Endothelial cell of umbilical vein (primary cell): ENCODE data around the gene GIT2. TPM values are rescaled to one million over a fixed set of nuclear protein-coding genes. Genes with fewer than 3 reads are reported as not detected.

Experiments used
- BruUV-seq: library from RNA; stranded (reverse); fragments of 400-500 nt; replicated peaks from 2 replicates; lab custom pipeline; 2021; lab: Mats Ljungman, UMichigan
- CTCF ChIA-PET: fragments of 300-600, 350-600 bp; sonication (Branson Sonifier 250); formaldehyde crosslinking; loops from one replicate; lab custom pipeline; 2021; ENCODE audit warnings: antibody characterized with exemption, inconsistent platforms; lab: Charles Lee
- POLR2A ChIA-PET: fragments of 300-600, 350-600 bp; sonication (Branson Sonifier 250); formaldehyde crosslinking; loops from one replicate; lab custom pipeline; 2021; ENCODE audit warnings: antibody characterized with exemption, inconsistent platforms; lab: Charles Lee
- DNase-seq: peaks from one replicate; pipeline ENCODE4 v3.0.0-alpha.2; 2011; ENCODE audit warnings: low read depth, low spot score
- FAIRE-seq: peaks from 2 replicates; lab custom pipeline; 2011; peaks lifted over from hg19 to GRCh38; lab: Jason Lieb, UNC
- H2AFZ ChIP-seq: 2 replicates; pipeline ENCODE4 v1.6.0; 2012; ENCODE audit warnings: low read depth, low read length, control low read depth, inconsistent platforms
- H3K27ac ChIP-seq: 2 replicates; pipeline ENCODE4 v1.5.1; 2011; ENCODE audit warnings: low read depth, mild to moderate bottlenecking, control low read depth, low read length, moderate library complexity; ENCODE audit not compliant: insufficient read depth
- H3K27me3 ChIP-seq, 2 experiments: 2 replicates each; pipeline versions ENCODE4 v1.6.0 to v1.6.1; 2011; ENCODE audit warnings: low read length in 2 of 2, mixed read lengths in 1 of 2; ENCODE audit not compliant: control insufficient read depth in 2 of 2, insufficient read depth in 2 of 2
- H3K36me3 ChIP-seq, 2 experiments: 2 replicates in 1 of 2; 3 replicates in 1 of 2; pipeline ENCODE4 v1.5.1; 2011; ENCODE audit warnings: low read length in 2 of 2, mild to moderate bottlenecking in 1 of 2, moderate library complexity in 1 of 2; ENCODE audit not compliant: control insufficient read depth in 2 of 2, insufficient read depth in 2 of 2; ENCODE audit errors: extremely low read depth in 1 of 2
- H3K4me1 ChIP-seq: 3 replicates; pipeline ENCODE4 v1.5.1; 2011; ENCODE audit warnings: mild to moderate bottlenecking, low read length; ENCODE audit not compliant: control insufficient read depth, insufficient read depth; ENCODE audit errors: extremely low read depth
- H3K4me2 ChIP-seq: 2 replicates; pipeline ENCODE4 v1.6.1; 2011; ENCODE audit warnings: low read length, control low read depth, mixed read lengths; ENCODE audit not compliant: insufficient read depth
- H3K4me3 ChIP-seq, 3 experiments: fragments of 200-600 bp in 1 of 3; sonication (generic), shearing (Covaris generic) in 1 of 3; replicated peaks in 1 of 3; 2 replicates each; pipeline ENCODE4 v1.5.1; 2011 to 2016; ENCODE audit warnings: control low read depth in 3 of 3, low read length in 3 of 3, mild to moderate bottlenecking in 2 of 3, inconsistent platforms in 1 of 3, low read depth in 1 of 3, moderate library complexity in 1 of 3; ENCODE audit not compliant: insufficient read depth in 1 of 3
- H3K79me2 ChIP-seq: 2 replicates; pipeline ENCODE4 v1.6.0; 2012; ENCODE audit warnings: low read length, inconsistent platforms; ENCODE audit not compliant: control insufficient read depth, insufficient read depth
- H3K9ac ChIP-seq: replicated peaks from 2 replicates; pipeline ENCODE3; 2011; ENCODE audit warnings: low read length, control low read depth; ENCODE audit not compliant: insufficient read depth; ENCODE audit errors: extremely low read depth
- H3K9me1 ChIP-seq: replicated peaks from 3 replicates; pipeline ENCODE4 v1.6.0; 2011; ENCODE audit warnings: mild to moderate bottlenecking, low read length; ENCODE audit not compliant: control insufficient read depth, insufficient read depth; ENCODE audit errors: extremely low read depth
- H3K9me3 ChIP-seq: replicated peaks from 2 replicates; pipeline ENCODE4 v1.5.1; 2012; ENCODE audit warnings: low read length, inconsistent platforms; ENCODE audit not compliant: control insufficient read depth, insufficient read depth
- H4K20me1 ChIP-seq: replicated peaks from 2 replicates; pipeline ENCODE3; 2011; ENCODE audit warnings: mild to moderate bottlenecking, low read length; ENCODE audit not compliant: control insufficient read depth, insufficient read depth; ENCODE audit errors: extremely low read depth
- EZH2 ChIP-seq: IDR thresholded peaks from 2 replicates; pipeline ENCODE4 v1.6.1; 2012; ENCODE audit warnings: borderline replicate concordance, low read depth, mild to moderate bottlenecking, moderate library complexity, low read length, inconsistent platforms; ENCODE audit not compliant: severe bottlenecking
- FOS ChIP-seq: IDR thresholded peaks from 2 replicates; pipeline ENCODE4 v1.6.1; 2011; ENCODE audit warnings: mild to moderate bottlenecking, low read length, moderate library complexity, borderline replicate concordance; ENCODE audit not compliant: insufficient read depth
- GATA2 ChIP-seq: IDR thresholded peaks from 2 replicates; pipeline ENCODE4 v1.7.0; 2011; ENCODE audit warnings: low read depth, mild to moderate bottlenecking, moderate library complexity, mixed read lengths, low read length; ENCODE audit not compliant: insufficient read length, insufficient read depth
- JUN ChIP-seq: IDR thresholded peaks from 2 replicates; pipeline ENCODE4 v1.6.1; 2011; ENCODE audit warnings: borderline replicate concordance, low read depth; ENCODE audit not compliant: insufficient read length, insufficient read depth
- MYC ChIP-seq: IDR thresholded peaks from one replicate; pipeline ENCODE4 v1.6.1; 2011; ENCODE audit warnings: mild to moderate bottlenecking, low read depth, low read length
- POLR2A ChIP-seq: IDR thresholded peaks from 2 replicates; pipeline ENCODE4 v1.6.1; 2012; ENCODE audit warnings: low read depth, mild to moderate bottlenecking, control low read depth, low read length
- POLR2AphosphoS5 ChIP-seq: IDR thresholded peaks from 2 replicates; pipeline ENCODE4 v1.6.1; 2012; ENCODE audit warnings: low read depth, mild to moderate bottlenecking, control low read depth, low read length, moderate library complexity; ENCODE audit not compliant: insufficient read depth
- dilution Hi-C: fragments of 300-500 bp; cut with MboI; formaldehyde crosslinking; loops from one replicate; pipeline ENCODE4 v1.15.0; 2019; ENCODE audit warnings: low sequenced_read_pairs; ENCODE audit not compliant: extremely low pct_ligation_motif_present
- intact Hi-C: fragments of 100-400 bp; cut with micrococcal nuclease; formaldehyde crosslinking; loops from one replicate; pipeline ENCODE4 v1.10.0; 2022
- polyA plus RNA-seq, 4 experiments: library from polyadenylated mRNA; depleted of rRNA in 3 of 4; stranded (reverse) in 3 of 4; unstranded in 1 of 4; fragments of >200 nt; gene quantifications; 2 replicates each; pipeline versions ENCODE4 v1.2.1 to v1.2.3, GENCODE V29; 2011 to 2012; ENCODE audit warnings: missing spikeins in 1 of 4
- total RNA-seq: library from RNA; stranded (reverse); gene quantifications from 2 replicates; pipeline ENCODE4 v1.2.3, GENCODE V29; 2021
- TF ChIP-seq, protein P1 (sequence below): IDR thresholded peaks from 2 replicates; pipeline ENCODE4 v1.6.1; 2011; ENCODE audit not compliant: insufficient read depth, insufficient read length
- TF ChIP-seq, protein P2 (sequence below), 2 donors: IDR thresholded peaks; 1 replicate in 1 of 2; 2 replicates in 1 of 2; pipeline ENCODE4 v1.5.1; 2011; ENCODE audit warnings: low read length in 2 of 2, mild to moderate bottlenecking in 2 of 2, moderate library complexity in 2 of 2, control low read depth in 1 of 2, inconsistent platforms in 1 of 2, low read depth in 1 of 2; ENCODE audit not compliant: insufficient read depth in 1 of 2; ENCODE audit errors: extremely low read depth in 1 of 2

The GIT2 gene
- total and polyA plus RNA-seq, 2 donors (not counting 3 experiments of a cell fraction or from before 2014, with no cell fraction given), result 37.3 to 77.2 TPM

GRCh38 chr12:109948368-109948767 lies 47.8 kb downstream of the GIT2 start:
- Histone ChIP-seq H2AFZ (no peak overlapping the region), H3K27ac (no peak overlapping the region), H4K20me1 (no peaks in the 10 kb centered on the region), H3K9me3 (no peaks in the 10 kb centered on the region), H3K9me1 (no peaks in the 10 kb centered on the region), H3K4me2 (no peak overlapping the region), H3K79me2 (no peaks in the 10 kb centered on the region), H3K9ac (no peak overlapping the region), H3K4me3 (no peak overlapping the region), H3K27me3 (no peaks in the 10 kb centered on the region), H3K36me3 (peaks cover 30 to 33% of the 10 kb centered on the region in 2 experiments), H3K4me1 (peaks cover 28% of the 10 kb centered on the region)
- intact Hi-C loops, result loop anchor here (5.0 kb wide), 1 partner anchor 49 kb away; the partner anchor contains the start of genes ANKRD13A and GIT2
- DNase-seq (no peak), FAIRE-seq (no peak)
- TF ChIP-seq EZH2 (no peak), FOS (no peak), JUN (no peak), POLR2A (no peak), GATA2 (no peak), POLR2AphosphoS5 (no peak), MYC (no peak)
- TF ChIP-seq, protein P1, sequence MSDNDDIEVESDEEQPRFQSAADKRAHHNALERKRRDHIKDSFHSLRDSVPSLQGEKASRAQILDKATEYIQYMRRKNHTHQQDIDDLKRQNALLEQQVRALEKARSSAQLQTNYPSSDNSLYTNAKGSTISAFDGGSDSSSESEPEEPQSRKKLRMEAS, result no peak
- TF ChIP-seq, protein P2, sequence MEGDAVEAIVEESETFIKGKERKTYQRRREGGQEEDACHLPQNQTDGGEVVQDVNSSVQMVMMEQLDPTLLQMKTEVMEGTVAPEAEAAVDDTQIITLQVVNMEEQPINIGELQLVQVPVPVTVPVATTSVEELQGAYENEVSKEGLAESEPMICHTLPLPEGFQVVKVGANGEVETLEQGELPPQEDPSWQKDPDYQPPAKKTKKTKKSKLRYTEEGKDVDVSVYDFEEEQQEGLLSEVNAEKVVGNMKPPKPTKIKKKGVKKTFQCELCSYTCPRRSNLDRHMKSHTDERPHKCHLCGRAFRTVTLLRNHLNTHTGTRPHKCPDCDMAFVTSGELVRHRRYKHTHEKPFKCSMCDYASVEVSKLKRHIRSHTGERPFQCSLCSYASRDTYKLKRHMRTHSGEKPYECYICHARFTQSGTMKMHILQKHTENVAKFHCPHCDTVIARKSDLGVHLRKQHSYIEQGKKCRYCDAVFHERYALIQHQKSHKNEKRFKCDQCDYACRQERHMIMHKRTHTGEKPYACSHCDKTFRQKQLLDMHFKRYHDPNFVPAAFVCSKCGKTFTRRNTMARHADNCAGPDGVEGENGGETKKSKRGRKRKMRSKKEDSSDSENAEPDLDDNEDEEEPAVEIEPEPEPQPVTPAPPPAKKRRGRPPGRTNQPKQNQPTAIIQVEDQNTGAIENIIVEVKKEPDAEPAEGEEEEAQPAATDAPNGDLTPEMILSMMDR (IDR thresholded peaks at IDR 0.05; ENCODE audit: extremely low read depth in 1 of 2, insufficient read depth in 1 of 2, low read depth in 1 of 2, low read length in 2 of 2), result no peak
- dilution Hi-C loops, result no loop called here
- POLR2A ChIA-PET, result no interaction called here
- no TSS peak for BruUV-seq
- CTCF ChIA-PET, result no interaction called here
